NCI-H460 (cell line): ENCODE measurements around the gene USP4. TPM values are rescaled to one million over a fixed set of nuclear protein-coding genes. Genes with fewer than 3 reads are reported as not detected.
A peak's percentile ranks its signal among the peaks of the same experiment; 100 is the strongest.
"Not testable (repeated sequence)": the region's sequence is repeated elsewhere in the genome, so short reads cannot be mapped to it uniquely, and the experiment has no call there.

Experiments
- DNase-seq: peaks from one replicate; pipeline ENCODE4 v3.0.0-alpha.2; 2016; ENCODE audit warnings: low read depth; ENCODE audit errors: extremely low read depth
- polyA plus RNA-seq: library from polyadenylated mRNA; depleted of rRNA; stranded (reverse); fragments of >200 nt; gene quantifications from 2 replicates; pipeline ENCODE4 v1.2.3, GENCODE V29; 2014; cell fraction: nucleus; rRNA removed
- total RNA-seq: library from RNA; depleted of rRNA; stranded (reverse); fragments of >200 nt; shearing (Covaris generic); gene quantifications from 2 replicates; pipeline ENCODE4 v1.2.3, GENCODE V29; 2014; rRNA removed

USP4 gene
- 7.9 and 12.6 TPM in 2 replicates for total RNA-seq
- polyA plus RNA-seq: 10.1 and 25.9 TPM in 2 replicates

GRCh38 chr3:49339941-49340800 is at the start of gene USP4:
Gene USP4 (minus strand): TSS chr3:49340053. CDS start chr3:49340024, 29 bp downstream.
- peak; percentile 76 for DNase-seq

- no peak for DNase-seq
Measured at GRCh38 chr3:49389297-49389696, 49.4 kb upstream of the USP4 start.

GRCh38 chr3:49388289-49388820 is 48.5 kb upstream of the USP4 start:
- no peak for DNase-seq

- no peak for DNase-seq
Measured at GRCh38 chr3:49387721-49388120, 47.9 kb upstream of the USP4 start.

GRCh38 chr3:49386056-49386756 is 46.4 kb upstream of the USP4 start:
- DNase-seq: no peak

GRCh38 chr3:49385617-49386016 is 45.8 kb upstream of the USP4 start:
- no peak for DNase-seq

- DNase-seq: no peak
Measured at GRCh38 chr3:49383387-49383786, 43.5 kb upstream of the USP4 start.

- DNase-seq: no peak
Measured at GRCh38 chr3:49378249-49378895, 38.5 kb upstream of the USP4 start.

- no peak for DNase-seq
Measured at GRCh38 chr3:49377483-49377882, 37.6 kb upstream of the USP4 start.

GRCh38 chr3:49371946-49372345 is 32.1 kb upstream of the USP4 start:
- no peak for DNase-seq

- DNase-seq: no peak
Measured at GRCh38 chr3:49370585-49371290, 30.9 kb upstream of the USP4 start.

- no peak for DNase-seq
Measured at GRCh38 chr3:49362561-49362960, 22.7 kb upstream of the USP4 start.

GRCh38 chr3:49359623-49360022 is 19.8 kb upstream of the USP4 start:
- DNase-seq: no peak

GRCh38 chr3:49358884-49359225 is 19.0 kb upstream of the USP4 start:
- no peak for DNase-seq

- DNase-seq: peak; percentile 92
Measured at GRCh38 chr3:49358217-49358883, 18.5 kb upstream of the USP4 start, which contains the start of gene GPX1. Gene GPX1 (minus strand): TSS chr3:49358353. CDS start chr3:49358278, 75 bp downstream.

- peak; percentile 44 for DNase-seq
Measured at GRCh38 chr3:49357443-49358216, 17.8 kb upstream of the USP4 start.

GRCh38 chr3:49357095-49357442 is 17.2 kb upstream of the USP4 start:
- DNase-seq: not testable (repeated sequence)

GRCh38 chr3:49352890-49353421 is 13.1 kb upstream of the USP4 start:
- no peak for DNase-seq

- DNase-seq: no peak
Measured at GRCh38 chr3:49352281-49352680, 12.4 kb upstream of the USP4 start.
